Astrocyte of the cerebellum (primary cell): ENCODE results near the gene JMJD4.

ENCODE experiments used
- DNase-seq: peaks from one replicate; pipeline ENCODE4 v3.0.0-alpha.2; 2011; ENCODE audit warnings: low read depth
- H3K4me3 ChIP-seq: 2 replicates; pipeline ENCODE4 v1.5.1; 2011; ENCODE audit warnings: mild to moderate bottlenecking, low read depth, low read length, moderate library complexity
- CTCF ChIP-seq: IDR thresholded peaks from 2 replicates; pipeline ENCODE4 v1.5.1; 2012; ENCODE audit warnings: low read length, low read depth, moderate library complexity, mild to moderate bottlenecking; ENCODE audit errors: missing control alignments
- in situ Hi-C: cut with HindIII; loops from 2 replicates; pipeline ENCODE4 v1.10.0; 2017; ENCODE audit warnings: low sequenced_read_pairs

The JMJD4 gene

GRCh38 chr1:227769047-227769935 lies 34.2 kb upstream of the JMJD4 start:
- no peak for TF ChIP-seq CTCF
- no peak for DNase-seq

GRCh38 chr1:227768640-227769039 lies 33.5 kb upstream of the JMJD4 start:
- in situ Hi-C loops = loop anchor here (25.0 kb wide), 1 partner anchor 169 kb away; the partner anchor contains the start of gene WNT9A
- no peak for DNase-seq
- no peak overlapping the region for H3K4me3 ChIP-seq
- TF ChIP-seq CTCF = no peak

More at GRCh38 chr1:227769047-227769935, 34.2 kb upstream of the JMJD4 start:
- in situ Hi-C loops = loop anchor here (25.0 kb wide), 1 partner anchor 168 kb away; the partner anchor contains the start of gene WNT9A
- no peak overlapping the region for H3K4me3 ChIP-seq

- no peak for DNase-seq
- in situ Hi-C loops = loop anchor here (25.0 kb wide), 1 partner anchor 169 kb away; the partner anchor contains the start of gene WNT9A
- H3K4me3 ChIP-seq = no peak overlapping the region
- TF ChIP-seq CTCF = no peak
Observed at GRCh38 chr1:227768125-227768439, 33.0 kb upstream of the JMJD4 start.

- DNase-seq = no peak
- H3K4me3 ChIP-seq = no peak overlapping the region
- in situ Hi-C loops = loop anchor here (25.0 kb wide), 1 partner anchor 170 kb away; the partner anchor contains the start of gene WNT9A
- no peak for TF ChIP-seq CTCF
Observed at GRCh38 chr1:227767401-227768124, 32.5 kb upstream of the JMJD4 start.

GRCh38 chr1:227766653-227767277 lies 31.7 kb upstream of the JMJD4 start:
- no peak for TF ChIP-seq CTCF
- no peak overlapping the region for H3K4me3 ChIP-seq
- in situ Hi-C loops = loop anchor here (25.0 kb wide), 1 partner anchor 171 kb away; the partner anchor contains the start of gene WNT9A
- DNase-seq = no peak

- no peak for TF ChIP-seq CTCF
- H3K4me3 ChIP-seq = no peak overlapping the region
- in situ Hi-C loops = loop anchor here (25.0 kb wide), 1 partner anchor 171 kb away; the partner anchor contains the start of gene WNT9A
- DNase-seq = no peak
Observed at GRCh38 chr1:227766015-227766634, 31.0 kb upstream of the JMJD4 start.
